GM12891 (cell line): ENCODE data around the gene FHIT.

Experiments used
- POLR2A ChIP-seq: IDR thresholded peaks from 2 replicates; pipeline ENCODE4 v1.6.1; 2011; ENCODE audit warnings: low read depth, low read length, control low read depth
- POLR2AphosphoS5 ChIP-seq: IDR thresholded peaks from 2 replicates; pipeline ENCODE4 v1.6.1; 2011; ENCODE audit warnings: low read depth, low read length, control low read depth

DNA sequence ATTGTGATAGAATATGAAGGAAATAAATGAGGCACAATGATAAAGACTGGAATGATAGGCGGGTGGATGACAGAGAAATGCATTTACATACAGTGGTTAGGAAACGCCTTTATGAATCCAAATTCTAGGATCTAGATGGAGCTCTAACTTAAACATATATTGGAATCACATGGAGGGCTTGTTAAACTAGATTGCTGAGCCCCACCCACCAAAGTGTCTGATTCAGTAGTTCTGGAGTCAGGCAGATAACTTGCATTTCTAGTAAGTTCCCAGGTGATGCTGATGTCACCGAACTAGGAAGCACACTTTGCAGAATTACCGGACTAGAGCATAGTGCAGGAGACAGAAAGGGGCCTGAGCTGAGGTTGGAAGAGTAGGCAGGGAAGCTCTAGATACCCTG is 837.2 kb downstream of the FHIT start:
- TF ChIP-seq POLR2AphosphoS5 (no peak), POLR2A (no peak)
